Loucy (cell line): Measurements from ENCODE around the gene ABCC4.
A peak's percentile ranks its signal among the peaks of the same experiment; 100 is the strongest.

Source experiments
- H2AFZ ChIP-seq: fragments of 200-600 bp; sonication (generic); 2 replicates; pipeline ENCODE4 v1.6.0; 2016; ENCODE audit warnings: antibody characterized with exemption, mild to moderate bottlenecking, low read length, moderate library complexity
- H3F3A ChIP-seq: fragments of 200-600 bp; 2 replicates; pipeline ENCODE4 v1.6.0; 2016; ENCODE audit warnings: antibody characterized with exemption, low read depth, mild to moderate bottlenecking
- H3K27me3 ChIP-seq: fragments of 200-600 bp; sonication (generic); 2 replicates; pipeline ENCODE4 v1.6.1; 2014; ENCODE audit warnings: low read length, mild to moderate bottlenecking; ENCODE audit not compliant: insufficient read depth, poor library complexity, severe bottlenecking
- H3K36me3 ChIP-seq: fragments of 200-600 bp; sonication (generic); 2 replicates; pipeline ENCODE4 v1.6.1; 2016; ENCODE audit warnings: low read length; ENCODE audit not compliant: insufficient read depth
- H3K4me1 ChIP-seq: fragments of 200-600 bp; sonication (generic); 2 replicates; pipeline ENCODE4 v1.5.1; 2014; ENCODE audit warnings: low read length, mild to moderate bottlenecking; ENCODE audit not compliant: insufficient read depth, poor library complexity, severe bottlenecking
- H3K4me2 ChIP-seq: fragments of 200-600 bp; sonication (generic); 2 replicates; pipeline ENCODE4 v1.6.0; 2014; ENCODE audit warnings: antibody characterized with exemption, low read length, low read depth, mild to moderate bottlenecking; ENCODE audit not compliant: poor library complexity, severe bottlenecking
- H3K4me3 ChIP-seq: fragments of 200-600 bp; sonication (generic); 2 replicates; pipeline ENCODE4 v1.5.1; 2014; ENCODE audit warnings: low read length, mild to moderate bottlenecking, mixed read lengths; ENCODE audit not compliant: poor library complexity, severe bottlenecking
- H3K79me2 ChIP-seq: fragments of 200-600 bp; sonication (generic); 2 replicates; pipeline ENCODE4 v1.6.1; 2014; ENCODE audit warnings: low read length; ENCODE audit not compliant: insufficient read depth
- H3K9ac ChIP-seq: fragments of 200-600 bp; sonication (generic); 2 replicates; pipeline ENCODE4 v1.6.0; 2014; ENCODE audit warnings: mild to moderate bottlenecking, low read depth, low read length, moderate library complexity; ENCODE audit not compliant: poor library complexity, severe bottlenecking
- H3K9me2 ChIP-seq: fragments of 200-600 bp; sonication (generic); replicated peaks from 2 replicates; pipeline ENCODE4 v1.6.1; 2016; ENCODE audit warnings: low read depth, low read length, mixed read lengths
- H3K9me3 ChIP-seq: fragments of 200-600 bp; sonication (generic); 2 replicates; pipeline ENCODE4 v1.6.1; 2014; ENCODE audit warnings: mild to moderate bottlenecking, antibody characterized with exemption, low read length, low read depth; ENCODE audit not compliant: insufficient read depth
- H4K20me1 ChIP-seq: fragments of 200-600 bp; sonication (generic); 2 replicates; pipeline ENCODE4 v1.6.0; 2014; ENCODE audit warnings: antibody characterized with exemption, low read length, mild to moderate bottlenecking; ENCODE audit not compliant: insufficient read depth, poor library complexity, severe bottlenecking
- CTCF ChIP-seq: fragments of 200-600 bp; sonication (generic); conservative IDR thresholded peaks from 2 replicates; pipeline ENCODE4 v1.5.1; 2014; ENCODE audit warnings: mild to moderate bottlenecking, antibody characterized with exemption, low read length
- EZH2phosphoT487 ChIP-seq: fragments of 200-600 bp; IDR thresholded peaks from 2 replicates; pipeline ENCODE4 v1.6.1; 2018; ENCODE audit warnings: antibody characterized with exemption, mild to moderate bottlenecking, moderate library complexity, borderline replicate concordance

Gene ABCC4

GRCh38 chr13:94988654-94989053 is 312.6 kb downstream of the ABCC4 start:
- H2AFZ ChIP-seq, result no peak overlapping the region
- TF ChIP-seq CTCF, result peak; percentile 26
- no peak for TF ChIP-seq EZH2phosphoT487
- no peak overlapping the region for H3K4me2 ChIP-seq
- no peaks in the 10 kb centered on the region for H4K20me1 ChIP-seq
- no peak overlapping the region for H3K9ac ChIP-seq
- no peaks in the 10 kb centered on the region for H3F3A ChIP-seq
- H3K9me3 ChIP-seq, result no peaks in the 10 kb centered on the region
- H3K4me3 ChIP-seq, result no peak overlapping the region
- H3K79me2 ChIP-seq, result no peaks in the 10 kb centered on the region
- no peaks in the 10 kb centered on the region for H3K9me2 ChIP-seq
- no peaks in the 10 kb centered on the region for H3K27me3 ChIP-seq
- no peaks in the 10 kb centered on the region for H3K36me3 ChIP-seq
- no peaks in the 10 kb centered on the region for H3K4me1 ChIP-seq

GRCh38 chr13:94987869-94988268 is 313.4 kb downstream of the ABCC4 start:
- Histone ChIP-seq H3K27me3 (no peaks in the 10 kb centered on the region), H3K4me3 (no peak overlapping the region), H3K4me2 (no peak overlapping the region), H3K79me2 (no peaks in the 10 kb centered on the region), H3K4me1 (no peaks in the 10 kb centered on the region), H3K36me3 (no peaks in the 10 kb centered on the region), H3K9me3 (no peaks in the 10 kb centered on the region), H2AFZ (no peak overlapping the region), H4K20me1 (no peaks in the 10 kb centered on the region), H3K9ac (no peak overlapping the region), H3K9me2 (no peaks in the 10 kb centered on the region), H3F3A (no peaks in the 10 kb centered on the region)
- TF ChIP-seq EZH2phosphoT487 (no peak), CTCF (no peak)

- TF ChIP-seq EZH2phosphoT487 (no peak), CTCF (no peak)
- Histone ChIP-seq H3K9ac (no peak overlapping the region), H3F3A (no peaks in the 10 kb centered on the region), H3K4me3 (no peak overlapping the region), H3K9me2 (no peaks in the 10 kb centered on the region), H2AFZ (no peak overlapping the region), H3K36me3 (no peaks in the 10 kb centered on the region), H3K4me2 (no peak overlapping the region), H3K79me2 (no peaks in the 10 kb centered on the region), H3K4me1 (no peaks in the 10 kb centered on the region), H4K20me1 (no peaks in the 10 kb centered on the region), H3K27me3 (no peaks in the 10 kb centered on the region), H3K9me3 (no peaks in the 10 kb centered on the region)
Measured at GRCh38 chr13:94987081-94987480, 314.2 kb downstream of the ABCC4 start.
